Nephron progenitor cell (in vitro differentiated cells): Measurements from ENCODE around the gene MYRFL.

Experiments used
- DNase-seq: peaks from one replicate; pipeline ENCODE4 v3.0.0; 2021
- H3K27ac Mint-ChIP-seq: 2 replicates; pipeline ENCODE4 v1.8.0; 2021; ENCODE audit warnings: mild to moderate bottlenecking, moderate library complexity, mixed read lengths
- H3K27me3 Mint-ChIP-seq: 2 replicates; pipeline ENCODE4 v1.8.0; 2021; ENCODE audit warnings: mild to moderate bottlenecking, low read depth, mixed read lengths; ENCODE audit not compliant: poor library complexity
- H3K36me3 Mint-ChIP-seq: 2 replicates; pipeline ENCODE4 v1.8.0; 2021; ENCODE audit warnings: low read depth, mixed read lengths
- H3K4me1 Mint-ChIP-seq: 2 replicates; pipeline ENCODE4 v1.8.0; 2021; ENCODE audit warnings: mixed read lengths
- H3K4me3 Mint-ChIP-seq: 2 replicates; pipeline ENCODE4 v1.8.0; 2021; ENCODE audit warnings: mild to moderate bottlenecking, moderate library complexity, mixed read lengths
- H3K9me3 Mint-ChIP-seq: 2 replicates; pipeline ENCODE4 v1.8.0; 2021; ENCODE audit warnings: mild to moderate bottlenecking, moderate library complexity, mixed read lengths
- TF ChIP-seq, protein P1 (sequence below): fragments of 200-600 bp; sonication (generic); IDR thresholded peaks from 2 replicates; pipeline ENCODE4 v1.5.0; 2021; ENCODE audit warnings: antibody characterized with exemption

MYRFL gene

GRCh38 chr12:69836015-69836414 is 11.0 kb downstream of the MYRFL start:
- no peak for DNase-seq
- no peak overlapping the region for H3K27ac Mint-ChIP-seq
- TF ChIP-seq, protein P1, sequence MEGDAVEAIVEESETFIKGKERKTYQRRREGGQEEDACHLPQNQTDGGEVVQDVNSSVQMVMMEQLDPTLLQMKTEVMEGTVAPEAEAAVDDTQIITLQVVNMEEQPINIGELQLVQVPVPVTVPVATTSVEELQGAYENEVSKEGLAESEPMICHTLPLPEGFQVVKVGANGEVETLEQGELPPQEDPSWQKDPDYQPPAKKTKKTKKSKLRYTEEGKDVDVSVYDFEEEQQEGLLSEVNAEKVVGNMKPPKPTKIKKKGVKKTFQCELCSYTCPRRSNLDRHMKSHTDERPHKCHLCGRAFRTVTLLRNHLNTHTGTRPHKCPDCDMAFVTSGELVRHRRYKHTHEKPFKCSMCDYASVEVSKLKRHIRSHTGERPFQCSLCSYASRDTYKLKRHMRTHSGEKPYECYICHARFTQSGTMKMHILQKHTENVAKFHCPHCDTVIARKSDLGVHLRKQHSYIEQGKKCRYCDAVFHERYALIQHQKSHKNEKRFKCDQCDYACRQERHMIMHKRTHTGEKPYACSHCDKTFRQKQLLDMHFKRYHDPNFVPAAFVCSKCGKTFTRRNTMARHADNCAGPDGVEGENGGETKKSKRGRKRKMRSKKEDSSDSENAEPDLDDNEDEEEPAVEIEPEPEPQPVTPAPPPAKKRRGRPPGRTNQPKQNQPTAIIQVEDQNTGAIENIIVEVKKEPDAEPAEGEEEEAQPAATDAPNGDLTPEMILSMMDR, result no peak
- no peak overlapping the region for H3K4me3 Mint-ChIP-seq
- H3K27me3 Mint-ChIP-seq, result peaks cover 11% of the 10 kb centered on the region
- no peaks in the 10 kb centered on the region for H3K9me3 Mint-ChIP-seq
- H3K36me3 Mint-ChIP-seq, result no peaks in the 10 kb centered on the region
- no peaks in the 10 kb centered on the region for H3K4me1 Mint-ChIP-seq

- Mint-ChIP-seq H3K4me1 (no peaks in the 10 kb centered on the region), H3K27me3 (peaks cover 9% of the 10 kb centered on the region), H3K27ac (no peak overlapping the region), H3K4me3 (no peak overlapping the region), H3K36me3 (no peaks in the 10 kb centered on the region), H3K9me3 (no peaks in the 10 kb centered on the region)
- DNase-seq, result no peak
- TF ChIP-seq, protein P1, result no peak
These were observed 12.2 kb downstream of the MYRFL start for GRCh38 chr12:69837191-69837590.

DNA sequence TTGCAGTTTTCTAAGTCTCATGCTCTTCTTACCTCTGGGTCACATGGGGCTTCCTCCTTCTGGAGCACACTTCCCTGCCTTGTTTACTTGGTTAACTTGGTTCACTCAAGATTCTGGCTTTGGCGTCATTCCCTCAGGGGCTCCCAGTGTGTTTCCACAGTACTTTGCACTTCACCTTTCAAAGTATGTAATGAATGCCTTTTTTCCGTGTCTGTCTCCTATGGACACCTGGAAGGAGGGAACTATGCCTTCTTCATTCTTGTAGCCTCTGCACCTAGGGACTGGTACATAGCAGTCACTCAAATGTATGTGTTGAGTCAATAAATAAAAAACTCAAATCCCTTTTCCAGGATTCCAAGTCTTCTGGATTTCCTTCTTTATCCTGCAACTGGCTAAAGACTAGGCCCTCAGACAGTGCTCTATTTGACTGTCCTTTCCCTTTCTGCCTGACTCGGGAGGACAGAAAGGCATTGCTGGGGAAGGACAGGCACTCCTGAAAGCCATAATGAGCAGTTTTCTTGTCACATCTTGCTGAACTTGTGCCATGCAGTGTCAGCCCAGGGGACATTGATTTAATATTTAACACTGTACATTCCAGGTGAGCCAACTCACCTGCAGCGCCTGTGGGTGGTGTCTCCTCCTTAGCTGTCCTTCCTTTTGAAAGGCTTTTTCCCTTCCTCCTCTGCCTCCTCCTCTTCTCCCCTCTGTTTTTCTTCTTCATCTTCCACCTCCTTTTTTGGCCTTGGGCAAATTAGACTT is 12.8 kb downstream of the MYRFL start:
- Mint-ChIP-seq H3K4me3 (no peak overlapping the region), H3K27ac (no peak overlapping the region), H3K9me3 (no peaks in the 10 kb centered on the region), H3K4me1 (no peaks in the 10 kb centered on the region), H3K36me3 (no peaks in the 10 kb centered on the region), H3K27me3 (peaks cover 13% of the 10 kb centered on the region)
- TF ChIP-seq, protein P1, result no peak
- no peak for DNase-seq

GRCh38 chr12:69840727-69841126 is 15.7 kb downstream of the MYRFL start:
- no peaks in the 10 kb centered on the region for H3K36me3 Mint-ChIP-seq
- H3K4me1 Mint-ChIP-seq, result no peaks in the 10 kb centered on the region
- peaks cover 13% of the 10 kb centered on the region for H3K27me3 Mint-ChIP-seq
- DNase-seq, result no peak
- H3K9me3 Mint-ChIP-seq, result no peaks in the 10 kb centered on the region
- TF ChIP-seq, protein P1, result no peak
- no peak overlapping the region for H3K4me3 Mint-ChIP-seq
- H3K27ac Mint-ChIP-seq, result no peak overlapping the region

DNA sequence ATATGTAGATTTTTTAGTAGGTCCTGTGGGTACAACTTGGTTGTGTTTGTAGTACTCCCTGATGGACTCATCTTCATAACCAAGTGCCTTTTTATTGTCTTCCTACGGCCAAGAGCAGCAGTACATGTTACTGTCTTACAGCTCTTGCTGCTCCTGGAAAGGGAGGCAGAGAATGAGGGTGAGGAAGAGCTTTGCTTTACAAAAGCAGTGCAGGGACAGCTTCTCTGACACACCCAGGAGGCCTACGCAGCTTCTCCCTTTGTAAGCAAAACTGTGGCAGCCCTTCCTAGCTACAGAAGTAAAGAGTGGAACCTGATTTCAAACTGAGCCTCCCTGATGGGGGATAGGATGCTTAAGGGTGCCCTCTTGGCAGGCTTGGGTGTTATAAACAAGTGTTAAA is 18.6 kb downstream of the MYRFL start:
- peaks cover 10% of the 10 kb centered on the region for H3K27me3 Mint-ChIP-seq
- TF ChIP-seq, protein P1, result no peak
- no peaks in the 10 kb centered on the region for H3K9me3 Mint-ChIP-seq
- DNase-seq, result no peak
- H3K36me3 Mint-ChIP-seq, result no peaks in the 10 kb centered on the region
- H3K27ac Mint-ChIP-seq, result no peak overlapping the region
- no peaks in the 10 kb centered on the region for H3K4me1 Mint-ChIP-seq
- H3K4me3 Mint-ChIP-seq, result no peak overlapping the region

DNA sequence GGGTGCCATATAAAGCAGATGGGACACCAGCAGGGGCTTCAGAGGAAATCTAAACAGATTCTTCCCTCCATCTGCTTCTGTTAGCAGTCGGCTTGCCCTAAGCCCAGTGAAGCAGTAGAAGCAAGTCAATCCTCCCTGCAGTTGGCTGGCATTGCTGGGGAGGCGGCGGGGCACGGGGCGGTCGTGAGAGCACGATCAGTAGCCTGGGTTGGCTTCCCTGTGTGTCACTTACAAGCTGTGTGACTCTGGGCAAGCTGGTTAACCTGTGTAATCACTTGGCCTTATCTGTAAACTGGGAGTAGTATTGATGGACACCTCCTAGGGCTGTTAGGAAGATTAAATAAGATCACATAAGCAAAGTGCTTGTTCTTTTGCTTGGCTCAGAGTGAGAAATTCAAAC is 19.4 kb downstream of the MYRFL start:
- Mint-ChIP-seq H3K4me3 (no peak overlapping the region), H3K9me3 (no peaks in the 10 kb centered on the region), H3K27ac (no peak overlapping the region), H3K27me3 (peaks cover 6% of the 10 kb centered on the region), H3K36me3 (no peaks in the 10 kb centered on the region), H3K4me1 (no peaks in the 10 kb centered on the region)
- no peak for DNase-seq
- TF ChIP-seq, protein P1, result no peak
